PC-9 (cell line): Measurements from ENCODE around the gene LPAR1. TPM values are rescaled to one million over a fixed set of nuclear protein-coding genes. Genes with fewer than 3 reads are reported as not detected.
"Not testable (repeated sequence)": the region's sequence is repeated elsewhere in the genome, so short reads cannot be mapped to it uniquely, and the experiment has no call there.

Experiments used
- BruUV-seq: library from RNA; stranded (reverse); fragments of 400-500 nt; replicated peaks from 2 replicates; lab custom pipeline; 2021; lab: Mats Ljungman, UMichigan
- CTCF ChIA-PET: fragments of 300-600 bp; sonication (Branson Sonifier 250); formaldehyde crosslinking; loops from one replicate; lab custom pipeline; 2022; ENCODE audit warnings: antibody characterized with exemption; lab: Charles Lee
- POLR2A ChIA-PET: fragments of 300-600 bp; sonication (Branson Sonifier 250); formaldehyde crosslinking; loops from one replicate; lab custom pipeline; 2022; ENCODE audit warnings: antibody characterized with exemption; ENCODE audit not compliant: unreplicated experiment; lab: Charles Lee
- DNase-seq, 2 experiments: peaks; one replicate each; pipeline versions ENCODE4 v3.0.0 to v3.0.0-alpha.2; 2015 to 2022; ENCODE audit warnings: mixed read lengths in 1 of 2
- H2AFZ ChIP-seq: fragments of 200-600 bp; sonication (generic); 2 replicates; pipeline ENCODE4 v1.8.1; 2017; ENCODE audit warnings: antibody characterized with exemption
- H3F3A ChIP-seq: fragments of 200-600 bp; sonication (generic); 2 replicates; pipeline ENCODE4 v1.8.1; 2017; ENCODE audit warnings: antibody characterized with exemption, mild to moderate bottlenecking, low read depth; ENCODE audit not compliant: insufficient read depth
- H3K27ac ChIP-seq: fragments of 200-600 bp; sonication (generic); 2 replicates; pipeline ENCODE4 v1.6.1; 2016; ENCODE audit warnings: mixed run types
- H3K27me3 ChIP-seq: fragments of 200-600 bp; sonication (generic); 2 replicates; pipeline ENCODE4 v1.6.1; 2016; ENCODE audit warnings: low read depth, mixed run types; ENCODE audit not compliant: insufficient read depth
- H3K36me3 ChIP-seq: fragments of 200-600 bp; sonication (generic); 2 replicates; pipeline ENCODE4 v1.6.1; 2016; ENCODE audit warnings: low read depth, mixed run types
- H3K4me1 ChIP-seq: fragments of 200-600 bp; sonication (generic); replicated peaks from 2 replicates; pipeline ENCODE4 v1.6.1; 2016; ENCODE audit warnings: mixed run types; ENCODE audit not compliant: insufficient read depth
- H3K4me2 ChIP-seq: fragments of 200-600 bp; sonication (generic); 2 replicates; pipeline ENCODE4 v1.6.1; 2017; ENCODE audit warnings: mixed run types
- H3K4me3 ChIP-seq: fragments of 200-600 bp; sonication (generic); 2 replicates; pipeline ENCODE4 v1.6.1; 2016; ENCODE audit warnings: mixed run types
- H3K79me2 ChIP-seq: fragments of 200-600 bp; sonication (generic); 2 replicates; pipeline ENCODE4 v1.6.1; 2017; ENCODE audit warnings: low read depth, mixed run types
- H3K9me2 ChIP-seq: fragments of 200-600 bp; sonication (generic); 2 replicates; pipeline ENCODE4 v1.8.1; 2017; ENCODE audit warnings: mild to moderate bottlenecking; ENCODE audit not compliant: insufficient read depth
- H3K9me3 ChIP-seq: fragments of 200-600 bp; sonication (generic); 2 replicates; pipeline ENCODE4 v1.8.1; 2016; ENCODE audit warnings: low read depth; ENCODE audit not compliant: insufficient read depth
- H4K20me1 ChIP-seq: fragments of 200-600 bp; sonication (generic); 2 replicates; pipeline ENCODE4 v1.8.1; 2017; ENCODE audit not compliant: insufficient read depth
- EZH2 ChIP-seq: fragments of 200-600 bp; sonication (generic); IDR thresholded peaks from 2 replicates; pipeline ENCODE4 v1.8.0; 2017; ENCODE audit warnings: antibody characterized with exemption, low read depth
- intact Hi-C: fragments of 100-400 bp; cut with micrococcal nuclease; formaldehyde crosslinking; loops from one replicate; pipeline ENCODE4 v1.10.0; 2022; ENCODE audit not compliant: unreplicated experiment
- total RNA-seq: library from RNA; stranded (reverse); gene quantifications from 2 replicates; pipeline ENCODE4 v1.2.3, GENCODE V29; 2021
- TF ChIP-seq, protein P1 (sequence below): fragments of 200-600 bp; sonication (generic); conservative IDR thresholded peaks from 2 replicates; pipeline ENCODE4 v1.6.1; 2017; ENCODE audit warnings: mixed run types, antibody characterized with exemption, mild to moderate bottlenecking, moderate library complexity

Gene LPAR1
- total RNA-seq, 1 experiment from 2014 or later, result 11.8 TPM

DNA sequence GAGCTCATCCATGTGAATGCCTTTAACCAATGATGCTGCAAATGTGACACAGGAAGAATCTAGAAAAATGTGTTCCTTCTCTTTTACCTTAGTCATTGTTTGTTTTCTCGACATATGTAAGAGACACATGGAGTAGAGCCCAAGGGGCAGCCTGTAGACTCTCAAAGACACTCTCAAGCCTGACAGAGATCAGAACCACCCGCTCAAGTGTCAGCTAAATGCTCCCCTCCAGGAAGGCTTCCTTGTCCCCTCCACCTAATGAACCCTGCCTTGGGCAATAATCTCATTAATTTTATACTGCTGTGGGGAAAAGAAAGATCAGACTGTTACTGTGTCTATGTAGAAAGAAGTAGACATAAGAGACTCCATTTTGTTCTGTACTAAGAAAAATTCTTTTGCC lies 212.3 kb downstream of the LPAR1 start:
- TF ChIP-seq EZH2, result no peak
- TF ChIP-seq, protein P1, sequence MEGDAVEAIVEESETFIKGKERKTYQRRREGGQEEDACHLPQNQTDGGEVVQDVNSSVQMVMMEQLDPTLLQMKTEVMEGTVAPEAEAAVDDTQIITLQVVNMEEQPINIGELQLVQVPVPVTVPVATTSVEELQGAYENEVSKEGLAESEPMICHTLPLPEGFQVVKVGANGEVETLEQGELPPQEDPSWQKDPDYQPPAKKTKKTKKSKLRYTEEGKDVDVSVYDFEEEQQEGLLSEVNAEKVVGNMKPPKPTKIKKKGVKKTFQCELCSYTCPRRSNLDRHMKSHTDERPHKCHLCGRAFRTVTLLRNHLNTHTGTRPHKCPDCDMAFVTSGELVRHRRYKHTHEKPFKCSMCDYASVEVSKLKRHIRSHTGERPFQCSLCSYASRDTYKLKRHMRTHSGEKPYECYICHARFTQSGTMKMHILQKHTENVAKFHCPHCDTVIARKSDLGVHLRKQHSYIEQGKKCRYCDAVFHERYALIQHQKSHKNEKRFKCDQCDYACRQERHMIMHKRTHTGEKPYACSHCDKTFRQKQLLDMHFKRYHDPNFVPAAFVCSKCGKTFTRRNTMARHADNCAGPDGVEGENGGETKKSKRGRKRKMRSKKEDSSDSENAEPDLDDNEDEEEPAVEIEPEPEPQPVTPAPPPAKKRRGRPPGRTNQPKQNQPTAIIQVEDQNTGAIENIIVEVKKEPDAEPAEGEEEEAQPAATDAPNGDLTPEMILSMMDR, result no peak
- POLR2A ChIA-PET, result no interaction called here
- Histone ChIP-seq H4K20me1 (no peaks in the 10 kb centered on the region), H3K9me3 (no peaks in the 10 kb centered on the region; the same call in 1 of the 2 replicates), H3K4me2 (no peak overlapping the region), H3K9me2 (no peaks in the 10 kb centered on the region), H3K36me3 (no peaks in the 10 kb centered on the region), H3K27me3 (no peaks in the 10 kb centered on the region), H3K79me2 (no peaks in the 10 kb centered on the region), H3K4me3 (no peak overlapping the region), H3K4me1 (no peaks in the 10 kb centered on the region), H3F3A (no peaks in the 10 kb centered on the region), H3K27ac (no peak overlapping the region), H2AFZ (no peak overlapping the region)
- DNase-seq, result no peak
- BruUV-seq, result no TSS peak
- intact Hi-C loops, result no loop called here
- CTCF ChIA-PET, result no interaction called here

DNA sequence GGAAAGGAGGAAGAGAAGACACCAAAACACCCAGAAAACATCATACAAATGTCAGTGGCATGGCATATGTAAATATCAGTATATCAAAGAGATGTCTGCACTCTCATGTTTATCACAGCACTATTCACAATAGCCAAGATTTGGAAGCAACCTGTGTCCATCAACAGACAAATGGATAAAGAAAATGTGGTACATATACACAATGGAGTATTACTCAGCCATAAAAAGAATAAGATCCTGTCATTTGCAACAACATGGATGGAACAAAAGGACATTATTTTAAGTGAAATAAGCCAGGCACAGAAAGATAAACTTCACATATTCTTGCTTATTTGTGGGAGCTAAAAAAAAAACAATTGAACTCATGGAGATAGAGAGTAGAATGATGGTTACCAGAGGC lies 213.1 kb downstream of the LPAR1 start:
- H2AFZ ChIP-seq, H3K4me2 ChIP-seq, H3K27ac ChIP-seq, H4K20me1 ChIP-seq, DNase-seq, H3K4me3 ChIP-seq, H3K4me1 ChIP-seq, H3K27me3 ChIP-seq, BruUV-seq, H3K79me2 ChIP-seq, intact Hi-C loops, CTCF ChIA-PET, POLR2A ChIA-PET, H3K9me2 ChIP-seq, H3K36me3 ChIP-seq, H3K9me3 ChIP-seq, H3F3A ChIP-seq: not testable (repeated sequence)
